Brain pericyte (primary cell): ENCODE measurements around the gene PTPRM.

Experiments
- DNase-seq: peaks from one replicate; pipeline ENCODE4 v3.0.0-alpha.2; 2012; ENCODE audit warnings: low read depth, low spot score

The PTPRM gene

GRCh38 chr18:7668392-7668791, 101.3 kb downstream of the PTPRM start:
- DNase-seq, result no peak

DNA sequence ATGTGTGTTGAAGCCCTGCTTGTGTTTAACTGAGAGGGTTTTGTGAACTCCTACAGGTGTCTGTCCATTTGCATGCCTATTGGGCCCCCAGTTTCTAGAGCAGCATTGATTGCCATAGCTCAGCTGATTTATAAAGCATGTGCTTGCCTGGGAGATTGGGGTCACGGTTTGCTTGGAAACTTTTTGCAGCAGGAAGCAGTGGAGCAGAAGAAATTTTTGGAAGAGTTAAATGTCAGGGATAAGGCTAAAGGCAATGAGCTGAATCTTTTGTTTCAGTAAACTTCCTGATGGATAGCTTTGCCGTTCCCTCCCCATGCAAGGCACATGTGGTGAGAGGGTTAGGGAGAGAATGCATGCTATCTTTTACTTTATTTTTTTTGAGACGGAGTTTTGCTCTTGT, 102.2 kb downstream of the PTPRM start:
- no peak for DNase-seq

- DNase-seq, result no peak
Observed at GRCh38 chr18:7671105-7671504, 104.0 kb downstream of the PTPRM start.

DNA sequence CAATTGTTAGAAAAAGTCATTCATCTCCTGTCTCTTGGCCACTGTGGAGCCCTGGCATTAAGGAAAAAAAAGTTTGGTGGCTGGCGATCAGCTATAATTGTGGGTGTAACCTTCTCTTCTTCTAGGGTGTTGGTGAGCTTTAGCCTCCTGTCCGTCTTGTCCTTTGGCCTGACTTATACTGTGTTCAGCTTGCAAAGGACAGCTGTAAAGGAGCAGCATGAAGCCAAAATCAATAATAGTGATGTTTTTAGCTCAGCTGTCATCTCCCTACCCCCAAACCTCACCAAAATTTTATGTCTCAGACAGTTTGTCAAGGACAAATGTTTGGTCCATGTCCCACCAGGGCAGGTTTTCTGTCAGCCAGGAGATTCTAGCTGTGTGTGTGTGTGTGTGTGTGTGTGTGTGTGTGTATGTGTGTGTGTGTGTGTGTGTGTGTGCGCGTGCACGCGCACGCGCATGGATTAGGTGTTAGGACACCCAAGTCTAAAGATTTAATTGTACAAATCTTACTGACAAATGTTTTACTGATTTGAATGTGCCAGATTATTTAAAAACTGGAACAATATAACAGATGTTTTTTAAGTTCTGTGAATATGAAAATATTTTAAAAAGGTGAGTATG, 109.2 kb downstream of the PTPRM start:
- no peak for DNase-seq

DNA sequence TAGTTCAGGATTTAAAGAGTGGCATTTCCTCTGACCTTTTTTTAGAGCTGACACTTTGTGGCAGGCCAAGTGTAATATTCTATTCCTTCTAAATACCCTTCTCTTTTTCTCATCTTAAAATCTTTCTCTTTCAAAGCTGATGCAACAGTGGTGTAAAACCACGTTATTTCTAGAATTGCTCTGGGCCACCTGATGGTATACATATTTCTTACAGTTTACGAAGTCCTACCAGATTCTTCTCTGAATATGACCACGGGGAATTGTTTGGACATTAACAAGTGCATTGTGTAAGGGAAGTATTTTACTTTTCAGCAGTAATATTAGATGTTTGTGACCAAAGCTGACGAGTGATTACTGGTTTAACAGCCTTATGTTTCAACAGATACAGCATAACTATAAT, 109.9 kb downstream of the PTPRM start:
- DNase-seq, result no peak

GRCh38 chr18:7677424-7677823, 110.3 kb downstream of the PTPRM start:
- no peak for DNase-seq

DNA sequence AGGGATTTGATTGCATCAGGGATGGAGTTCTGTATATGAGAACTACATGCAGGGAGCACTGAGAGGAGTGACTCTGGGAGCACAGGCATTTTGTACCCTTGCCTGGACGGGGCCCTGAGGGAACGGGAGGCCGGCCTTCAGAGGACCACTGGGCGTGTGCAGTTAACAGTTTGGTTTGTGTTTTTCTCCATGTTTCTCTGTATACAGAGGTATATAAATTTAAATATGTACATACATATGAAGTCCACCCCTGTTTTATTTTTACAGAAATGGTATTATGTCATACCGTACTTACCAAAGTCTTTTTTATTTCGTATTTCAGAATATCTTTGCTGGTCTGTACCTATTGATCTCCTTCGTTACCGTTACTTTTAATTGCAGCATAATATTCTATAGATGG, 111.3 kb downstream of the PTPRM start:
- DNase-seq, result no peak

GRCh38 chr18:7678801-7679200, 111.7 kb downstream of the PTPRM start:
- DNase-seq, result no peak

- no peak for DNase-seq
Observed at GRCh38 chr18:7681298-7681697, 114.2 kb downstream of the PTPRM start.

DNA sequence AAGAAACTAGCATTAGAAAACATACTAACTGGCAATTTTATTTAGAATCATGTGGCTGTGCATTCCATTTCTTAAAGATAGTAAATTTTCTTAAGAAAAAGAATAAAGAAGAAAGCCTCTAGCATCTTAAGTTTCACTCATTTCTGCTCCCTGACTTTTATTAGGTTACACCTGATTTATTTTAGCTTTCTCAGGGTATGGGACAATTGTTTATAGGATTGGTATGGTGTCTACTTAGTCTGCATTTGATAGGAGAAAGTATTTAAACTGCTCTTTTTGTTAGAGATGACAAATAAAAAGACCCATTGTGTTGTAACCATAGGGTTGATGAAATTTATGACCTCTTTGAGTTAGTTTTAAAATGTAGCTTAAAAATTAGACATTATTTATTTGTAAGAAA, 115.2 kb downstream of the PTPRM start:
- DNase-seq, result no peak

DNA sequence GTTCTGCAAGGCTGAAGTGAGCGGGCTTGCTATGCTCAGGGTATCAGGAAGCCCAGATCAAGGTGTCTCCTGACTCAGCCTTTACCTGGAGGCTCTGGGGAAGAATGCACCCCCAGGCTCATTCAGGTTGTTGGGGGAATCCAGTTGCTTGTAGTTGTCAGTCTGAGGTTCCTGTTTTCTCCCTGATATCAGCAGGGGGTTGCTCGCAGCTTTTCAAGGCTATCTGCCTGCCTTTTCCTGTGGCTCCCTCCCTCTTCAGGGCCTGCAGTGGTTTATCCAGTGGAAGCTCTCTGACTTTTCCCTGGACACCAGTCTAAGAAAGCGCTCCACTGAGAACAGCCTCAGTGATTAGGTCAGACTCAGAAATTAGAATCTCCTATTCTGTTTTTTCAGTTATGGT, 116.6 kb downstream of the PTPRM start:
- DNase-seq, result no peak

GRCh38 chr18:7684357-7684756, 117.2 kb downstream of the PTPRM start:
- DNase-seq, result no peak

DNA sequence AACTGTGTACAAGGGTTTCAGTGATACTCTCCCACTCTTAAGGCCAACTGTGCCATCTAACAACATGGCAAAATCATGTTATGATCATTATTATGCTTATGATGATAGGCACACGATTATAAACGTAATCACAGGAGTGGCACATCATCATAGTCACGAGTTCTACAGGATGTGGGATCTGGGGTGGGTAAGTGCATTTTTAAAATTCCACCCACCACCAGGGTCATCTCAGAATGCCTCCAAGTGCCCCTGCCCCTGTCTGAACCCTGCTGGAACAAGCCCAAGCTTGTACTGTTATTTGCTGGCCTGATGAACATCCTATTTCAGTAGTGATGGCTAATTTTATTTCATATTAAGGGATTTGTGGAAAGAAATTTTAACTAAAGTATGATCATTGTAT, 117.8 kb downstream of the PTPRM start:
- DNase-seq, result no peak

GRCh38 chr18:7686278-7686677, 119.2 kb downstream of the PTPRM start:
- no peak for DNase-seq

DNA sequence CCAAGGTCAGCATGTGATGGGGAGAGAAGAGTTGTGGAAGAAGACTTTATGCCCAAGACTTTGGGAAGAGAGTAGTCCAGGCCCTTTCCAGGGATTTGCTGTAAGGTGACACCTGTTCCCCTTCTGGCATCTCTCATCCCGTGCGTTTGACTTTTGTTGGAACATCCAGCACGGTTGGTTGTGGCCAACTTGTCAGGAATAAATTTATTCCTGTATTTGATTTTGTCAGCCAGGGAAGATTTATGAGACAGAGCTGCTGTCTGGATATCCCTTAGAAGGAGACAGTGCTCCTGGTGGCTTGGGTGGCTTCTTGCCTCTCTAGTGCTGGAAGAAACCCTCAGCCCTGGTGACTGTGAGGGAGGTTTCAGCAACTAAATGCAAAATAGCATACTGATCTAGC, 121.5 kb downstream of the PTPRM start:
- no peak for DNase-seq

- no peak for DNase-seq
Observed at GRCh38 chr18:7691206-7691605, 124.1 kb downstream of the PTPRM start.

DNA sequence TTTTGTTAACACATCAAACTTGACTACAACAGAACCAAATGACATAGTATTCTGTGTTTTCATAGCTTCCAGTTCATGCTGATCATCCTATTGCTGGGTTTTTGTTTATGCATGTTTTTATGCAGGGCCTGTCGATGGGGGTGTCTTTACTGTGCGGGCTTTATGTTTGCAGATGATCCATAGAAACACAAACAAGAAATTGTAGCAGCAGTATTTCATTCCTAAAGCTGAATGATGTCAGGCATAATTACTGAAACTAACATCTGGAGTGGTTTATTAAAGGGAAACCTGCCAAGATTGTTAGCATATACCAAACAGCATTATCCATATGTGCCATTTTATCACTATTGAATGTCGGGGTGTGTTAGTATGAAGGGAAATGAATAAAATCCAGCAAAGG, 129.7 kb downstream of the PTPRM start:
- no peak for DNase-seq

- DNase-seq, result no peak
Observed at GRCh38 chr18:7697306-7697705, 130.2 kb downstream of the PTPRM start.

GRCh38 chr18:7711495-7711894, 144.4 kb downstream of the PTPRM start:
- DNase-seq, result no peak

DNA sequence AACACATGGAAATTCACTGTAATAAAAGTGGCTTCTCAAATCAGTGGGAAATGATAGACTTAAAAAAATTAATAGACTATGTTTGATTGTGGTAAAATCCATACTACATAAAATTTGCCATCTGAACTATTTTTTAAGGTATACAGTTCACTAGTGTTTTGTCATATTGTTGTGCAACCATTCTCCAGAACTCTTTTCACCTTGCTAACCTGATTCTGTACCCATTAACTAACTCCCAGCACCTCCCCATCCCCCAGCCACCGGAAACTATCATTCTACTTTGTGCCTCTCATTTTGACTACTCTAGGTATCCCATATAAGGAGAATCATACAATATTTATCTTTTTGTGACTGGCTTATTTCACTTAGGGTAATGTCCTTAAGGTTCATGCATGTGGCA, 153.3 kb downstream of the PTPRM start:
- DNase-seq, result no peak

DNA sequence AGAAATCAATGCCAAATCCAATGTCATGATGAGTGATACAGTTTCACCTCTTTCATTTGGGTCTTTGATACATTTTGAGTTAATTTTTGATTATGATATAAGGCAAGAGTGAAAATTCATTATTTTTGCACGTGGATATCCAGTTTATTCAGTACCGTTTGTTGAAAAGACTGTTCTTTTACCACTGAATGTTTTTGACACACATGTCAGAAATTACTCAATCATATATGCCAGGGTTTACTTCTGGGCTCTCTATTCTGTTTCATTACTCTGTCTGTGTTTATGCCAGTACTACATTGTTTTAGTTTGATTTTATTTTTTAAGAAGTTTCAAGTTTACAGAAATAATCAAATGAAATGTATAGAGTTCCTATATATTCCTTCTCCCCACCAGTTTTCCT, 154.4 kb downstream of the PTPRM start:
- no peak for DNase-seq

GRCh38 chr18:7722955-7723354, 155.8 kb downstream of the PTPRM start:
- DNase-seq, result no peak

- no peak for DNase-seq
Observed at GRCh38 chr18:7723558-7723957, 156.4 kb downstream of the PTPRM start.

DNA sequence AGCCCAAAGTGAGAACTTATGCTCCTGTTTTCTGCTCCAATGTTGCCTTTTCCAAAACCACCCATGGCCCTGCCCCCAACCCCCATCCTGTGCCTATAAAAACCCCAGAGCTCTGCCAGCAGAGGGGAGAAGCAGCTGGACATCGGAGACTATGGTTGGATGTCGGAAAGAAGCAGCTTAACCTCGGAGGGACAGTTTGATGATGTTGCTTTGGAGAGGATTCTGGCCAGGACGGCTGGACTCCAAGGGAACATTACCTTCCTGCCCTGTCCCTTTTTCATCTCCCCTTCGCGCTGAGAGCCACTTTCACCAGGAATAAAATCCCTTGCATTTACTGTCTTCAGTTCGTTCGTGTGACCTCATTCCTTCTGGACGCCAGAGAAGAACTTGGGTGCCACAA, 158.4 kb downstream of the PTPRM start:
- DNase-seq, result no peak
